ENCODE measurements around the gene TRIM39. TPM values are rescaled to one million over a fixed set of nuclear protein-coding genes. Genes with fewer than 3 reads are reported as not detected.

The TRIM39 gene
- total and polyA plus RNA-seq, 2 of the 4 experiments (the other 2 are of a cell fraction), result 7.5 to 10.0 TPM

- Histone ChIP-seq H4K8ac (ENCODE audit: low read depth in 2 of 2, low read length in 2 of 2) (peak overlapping the region in 1 of 2 experiments; percentile 93; a peak in 2 of 4 replicates), H2BK20ac (ENCODE audit: low read depth, low read length) (no peak overlapping the region), H4K20me1 (ENCODE audit: insufficient read depth, low read length) (no peaks in the 10 kb centered on the region), H3K36me3 (ENCODE audit: control insufficient read depth, insufficient read depth, low read length) (peaks cover 16% of the 10 kb centered on the region), H3K9me3 (ENCODE audit: control insufficient read depth, insufficient read depth, low read length) (no peaks in the 10 kb centered on the region), H3K9me1 (ENCODE audit: insufficient read depth, low read length) (peaks cover 7% of the 10 kb centered on the region), H4K5ac (ENCODE audit: low read depth, low read length) (no peak overlapping the region), H2BK5ac (ENCODE audit: low read depth, low read length, poor library complexity, severe bottlenecking) (no peak overlapping the region), H3K4ac (ENCODE audit: low read depth, low read length) (no peak overlapping the region), H2BK15ac (ENCODE audit: low read depth, low read length) (no peak overlapping the region), H3K79me1 (ENCODE audit: low read depth in 1 of 2, low read length in 2 of 2) (peaks cover 8 to 10% of the 10 kb centered on the region in 2 experiments; a peak in 3 of 4 replicates), H2AK9ac (replicated peaks; ENCODE audit: low read depth, low read length, poor library complexity) (no peak overlapping the region), H3K23ac (ENCODE audit: low read depth, low read length) (0 out of 2 replicates have a peak overlapping the region, but pooled peaks have one; percentile 56), H3K4me1 (ENCODE audit: control insufficient read depth, insufficient read depth, low read length) (no peaks in the 10 kb centered on the region), H3K14ac (replicated peaks; ENCODE audit: low read depth, low read length) (no peak overlapping the region), H3K4me2 (ENCODE audit: low read depth, low read length) (peak overlapping the region; percentile 84), H2AK5ac (ENCODE audit: low read depth, low read length) (no peak overlapping the region), H4K91ac (ENCODE audit: insufficient read depth, low read depth, low read length) (no peak overlapping the region), H2BK120ac (ENCODE audit: low read depth, low read length) (no peak overlapping the region), H3K27ac (ENCODE audit: insufficient read depth, low read length) (no peak overlapping the region), H3K27me3 (ENCODE audit: control insufficient read depth, insufficient read depth, low read length) (no peaks in the 10 kb centered on the region), H3K4me3 (ENCODE audit: insufficient read depth, low read depth, low read length) (peak overlapping the region; percentile 98), H3K18ac (ENCODE audit: low read depth, low read length) (no peak overlapping the region), H3K56ac (ENCODE audit: extremely low read depth, insufficient read depth, low read length) (no peak overlapping the region), H2AFZ (replicated peaks; ENCODE audit: low read length, poor library complexity) (no peak overlapping the region), H3K9ac (ENCODE audit: low read depth, low read length) (no peak overlapping the region; the same call in 1 of the 2 replicates)
- 29% methylated on average over 1 of the region's 4 CpGs; no CpG with 5 or more reads in 1 of the 2 experiments for WGBS, 2 experiments (ENCODE audit: extremely low coverage in 2 of 2, insufficient read length in 1 of 2)
- in situ Hi-C loops (cut with MboI; ENCODE audit: low sequenced_read_pairs) (no loop called here), dilution Hi-C loops (cut with HindIII; ENCODE audit: low sequenced_read_pairs, unreplicated experiment) (no loop called here), intact Hi-C loops (cut with micrococcal nuclease) (loop anchor here (5.0 kb wide), 1 partner anchor 129 kb away; no protein-coding TSS in a partner anchor)
- no TSS peak for BruUV-seq (replicated peaks)
- CTCF ChIA-PET, result no interaction called here
- no peak for ATAC-seq (ENCODE audit: low read depth)
- no peak for DNase-seq
- no peak for TF ChIP-seq SMC3 (IDR thresholded peaks at IDR 0.05; ENCODE audit: low read depth, low read length)
- TF ChIP-seq FOS (IDR thresholded peaks at IDR 0.05; ENCODE audit: low read depth, low read length), result no peak
- no peak for TF ChIP-seq RFX5 (IDR thresholded peaks at IDR 0.05; ENCODE audit: low read depth, low read length)
- no peak for TF ChIP-seq CHD1 (IDR thresholded peaks at IDR 0.05; ENCODE audit: low read depth, low read length)
- TF ChIP-seq RAD21 (IDR thresholded peaks at IDR 0.05; ENCODE audit: low read length), result no peak
- TF ChIP-seq, protein P1, sequence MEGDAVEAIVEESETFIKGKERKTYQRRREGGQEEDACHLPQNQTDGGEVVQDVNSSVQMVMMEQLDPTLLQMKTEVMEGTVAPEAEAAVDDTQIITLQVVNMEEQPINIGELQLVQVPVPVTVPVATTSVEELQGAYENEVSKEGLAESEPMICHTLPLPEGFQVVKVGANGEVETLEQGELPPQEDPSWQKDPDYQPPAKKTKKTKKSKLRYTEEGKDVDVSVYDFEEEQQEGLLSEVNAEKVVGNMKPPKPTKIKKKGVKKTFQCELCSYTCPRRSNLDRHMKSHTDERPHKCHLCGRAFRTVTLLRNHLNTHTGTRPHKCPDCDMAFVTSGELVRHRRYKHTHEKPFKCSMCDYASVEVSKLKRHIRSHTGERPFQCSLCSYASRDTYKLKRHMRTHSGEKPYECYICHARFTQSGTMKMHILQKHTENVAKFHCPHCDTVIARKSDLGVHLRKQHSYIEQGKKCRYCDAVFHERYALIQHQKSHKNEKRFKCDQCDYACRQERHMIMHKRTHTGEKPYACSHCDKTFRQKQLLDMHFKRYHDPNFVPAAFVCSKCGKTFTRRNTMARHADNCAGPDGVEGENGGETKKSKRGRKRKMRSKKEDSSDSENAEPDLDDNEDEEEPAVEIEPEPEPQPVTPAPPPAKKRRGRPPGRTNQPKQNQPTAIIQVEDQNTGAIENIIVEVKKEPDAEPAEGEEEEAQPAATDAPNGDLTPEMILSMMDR (conservative IDR thresholded peaks at IDR 0.05; ENCODE audit: low read depth, low read length), result no peak
- TF ChIP-seq POLR2A (IDR thresholded peaks at IDR 0.05; ENCODE audit: low read depth, low read length), result no peak
- no peak for TF ChIP-seq MXI1 (IDR thresholded peaks at IDR 0.05; ENCODE audit: borderline replicate concordance, low read depth, low read length)
- no peak for TF ChIP-seq NFE2L2 (IDR thresholded peaks at IDR 0.05; ENCODE audit: low read depth, low read length)
- no peak for TF ChIP-seq BHLHE40 (IDR thresholded peaks at IDR 0.05; ENCODE audit: low read depth, low read length)
- TF ChIP-seq, protein P2, sequence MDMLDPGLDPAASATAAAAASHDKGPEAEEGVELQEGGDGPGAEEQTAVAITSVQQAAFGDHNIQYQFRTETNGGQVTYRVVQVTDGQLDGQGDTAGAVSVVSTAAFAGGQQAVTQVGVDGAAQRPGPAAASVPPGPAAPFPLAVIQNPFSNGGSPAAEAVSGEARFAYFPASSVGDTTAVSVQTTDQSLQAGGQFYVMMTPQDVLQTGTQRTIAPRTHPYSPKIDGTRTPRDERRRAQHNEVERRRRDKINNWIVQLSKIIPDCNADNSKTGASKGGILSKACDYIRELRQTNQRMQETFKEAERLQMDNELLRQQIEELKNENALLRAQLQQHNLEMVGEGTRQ (IDR thresholded peaks at IDR 0.05; ENCODE audit: low read depth, low read length), result no peak
- POLR2A ChIA-PET (ENCODE audit: unreplicated experiment), result no interaction called here
These were observed 19.1 kb downstream of the TRIM39 start for GRCh38 chr6:30345852-30346251.

Measured in IMR-90 (cell line).